Left lung (tissue), 10 donors: ENCODE results near the gene FGD2. TPM values are rescaled to one million over a fixed set of nuclear protein-coding genes. Genes with fewer than 3 reads are reported as not detected.

Source experiments
- ATAC-seq: fragments of 200-7000 bp; cut with Tn5 transposase; one replicate; pipeline ENCODE4 v1.9.1; 2020; ENCODE audit warnings: moderate library complexity
- DNase-seq, 4 donors: peaks; one replicate each; pipeline ENCODE4 v3.0.0-alpha.2; 2013 to 2020
- H3K27ac ChIP-seq, 2 donors: fragments of 200-600 bp; sonication (generic) in 1 of 2; one replicate each; pipeline versions ENCODE4 v1.5.0 to v1.8.0; 2020 to 2021
- H3K27me3 ChIP-seq, 2 donors: fragments of 200-600 bp; sonication (generic) in 1 of 2; one replicate each; pipeline versions ENCODE4 v1.5.0 to v1.8.0; 2020 to 2021
- H3K36me3 ChIP-seq, 2 donors: fragments of 200-600 bp; sonication (generic) in 1 of 2; one replicate each; pipeline versions ENCODE4 v1.5.0 to v1.8.0; 2020 to 2021
- H3K4me1 ChIP-seq, 2 donors: fragments of 200-600 bp; one replicate each; pipeline ENCODE4 v1.8.0; 2021
- H3K4me3 ChIP-seq, 2 donors: fragments of 200-600 bp; sonication (generic) in 1 of 2; one replicate each; pipeline versions ENCODE4 v1.5.0 to v1.8.0; 2020 to 2021; ENCODE audit warnings: mild to moderate bottlenecking in 1 of 2
- H3K9me3 ChIP-seq, 2 donors: fragments of 200-600 bp; sonication (generic) in 1 of 2; one replicate each; pipeline versions ENCODE4 v1.5.0 to v1.8.0; 2020 to 2021
- intact Hi-C, 2 donors: fragments of 100-400 bp; cut with DNase I; formaldehyde crosslinking; loops; one replicate each; pipeline versions ENCODE4 v1.11.2 to v1.14.2; 2022
- polyA plus RNA-seq, 6 donors: library from polyadenylated mRNA; unstranded; fragments of 120-200 nt; gene quantifications; one replicate each; pipeline ENCODE4 v1.2.1, GENCODE V29; 2013; ENCODE audit not compliant: insufficient read length in 6 of 6
- total RNA-seq, 2 donors: library from RNA; stranded (reverse); fragmentation: NEBNext Ultra II Directional; extraction: Animal tissue kit (Norgen Biotek cat#: 25700); gene quantifications; one replicate each; pipeline ENCODE4 v1.2.1, GENCODE V29; 2021
- TF ChIP-seq, protein P1 (sequence below), 2 donors: fragments of 200-600 bp; sonication (generic) in 1 of 2; IDR thresholded peaks; one replicate each; pipeline versions ENCODE4 v1.5.0 to v1.8.0; 2021; ENCODE audit warnings: antibody characterized with exemption in 2 of 2
- donor health status: DM: no; HTN: yes; CAD: no.
- donor health status: DM: no; HTN: no; CAD: no.

FGD2 gene
- total and polyA plus RNA-seq, 8 donors, result 3.9 to 60.3 (median 4.7) TPM

DNA sequence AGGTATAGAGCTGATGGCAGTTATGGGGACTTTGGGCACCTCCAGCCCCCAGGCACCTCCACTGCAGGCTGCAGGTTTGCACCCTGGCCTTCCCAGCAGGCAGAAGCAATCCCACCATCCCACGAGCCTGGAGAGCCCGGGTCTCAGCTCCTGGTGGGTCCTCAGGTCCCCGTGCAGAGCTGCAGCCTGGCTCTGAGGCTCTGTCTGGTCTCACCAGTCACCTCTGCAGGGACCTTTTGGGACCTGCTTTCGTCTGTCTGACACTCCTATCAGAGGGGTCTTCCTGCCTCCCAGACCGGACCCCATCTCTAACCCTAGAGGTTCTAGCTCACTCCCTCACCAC lies 41.9 kb downstream of the FGD2 start:
- peaks cover 5 to 55% of the 10 kb centered on the region in 2 donors for H3K4me1 ChIP-seq
- ATAC-seq (no peak), DNase-seq (no peak)
- no peaks in the 10 kb centered on the region for H3K9me3 ChIP-seq
- no peak overlapping the region for H3K4me3 ChIP-seq
- no peaks in the 10 kb centered on the region for H3K36me3 ChIP-seq
- no peaks in the 10 kb centered on the region for H3K27me3 ChIP-seq
- intact Hi-C loops, result no loop called here
- TF ChIP-seq, protein P1, sequence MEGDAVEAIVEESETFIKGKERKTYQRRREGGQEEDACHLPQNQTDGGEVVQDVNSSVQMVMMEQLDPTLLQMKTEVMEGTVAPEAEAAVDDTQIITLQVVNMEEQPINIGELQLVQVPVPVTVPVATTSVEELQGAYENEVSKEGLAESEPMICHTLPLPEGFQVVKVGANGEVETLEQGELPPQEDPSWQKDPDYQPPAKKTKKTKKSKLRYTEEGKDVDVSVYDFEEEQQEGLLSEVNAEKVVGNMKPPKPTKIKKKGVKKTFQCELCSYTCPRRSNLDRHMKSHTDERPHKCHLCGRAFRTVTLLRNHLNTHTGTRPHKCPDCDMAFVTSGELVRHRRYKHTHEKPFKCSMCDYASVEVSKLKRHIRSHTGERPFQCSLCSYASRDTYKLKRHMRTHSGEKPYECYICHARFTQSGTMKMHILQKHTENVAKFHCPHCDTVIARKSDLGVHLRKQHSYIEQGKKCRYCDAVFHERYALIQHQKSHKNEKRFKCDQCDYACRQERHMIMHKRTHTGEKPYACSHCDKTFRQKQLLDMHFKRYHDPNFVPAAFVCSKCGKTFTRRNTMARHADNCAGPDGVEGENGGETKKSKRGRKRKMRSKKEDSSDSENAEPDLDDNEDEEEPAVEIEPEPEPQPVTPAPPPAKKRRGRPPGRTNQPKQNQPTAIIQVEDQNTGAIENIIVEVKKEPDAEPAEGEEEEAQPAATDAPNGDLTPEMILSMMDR (IDR thresholded peaks at IDR 0.05), result no peak
- H3K27ac ChIP-seq, result no peak overlapping the region

DNA sequence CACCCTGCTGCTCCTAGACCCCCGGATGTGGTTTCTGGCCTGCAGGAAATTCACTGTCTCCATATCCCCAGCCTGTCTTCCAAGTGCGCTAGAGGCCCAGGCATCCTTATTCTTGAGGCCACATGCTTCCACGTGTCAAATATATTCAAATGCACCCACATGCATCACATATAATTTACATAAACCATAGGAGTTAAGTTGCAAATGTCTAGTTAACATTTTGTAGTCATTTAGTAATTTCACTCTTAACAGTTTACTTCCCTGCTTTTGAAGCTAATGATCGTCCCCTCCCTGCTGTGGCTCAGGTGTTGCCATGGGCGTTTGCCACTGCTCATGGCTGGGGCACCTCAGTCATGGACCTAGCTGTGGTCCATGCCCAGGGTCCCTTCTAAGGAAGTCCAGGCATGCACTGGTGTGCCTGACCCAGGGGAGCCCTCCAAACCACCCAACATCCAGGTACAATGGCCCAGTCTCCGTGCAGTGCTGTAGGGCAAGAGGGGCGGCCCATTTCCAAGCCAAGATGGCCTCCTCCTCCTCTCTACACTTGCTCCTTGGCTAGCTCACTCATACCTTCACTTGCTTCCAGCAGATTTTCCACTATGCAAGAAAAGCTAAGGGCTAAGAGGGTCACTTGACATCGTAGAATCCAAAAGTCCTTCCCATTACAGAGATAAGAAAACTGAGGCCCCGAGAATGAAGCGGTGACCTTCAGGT lies 42.4 kb downstream of the FGD2 start:
- TF ChIP-seq, protein P1 (IDR thresholded peaks at IDR 0.05), result no peak
- Histone ChIP-seq H3K27me3 (no peaks in the 10 kb centered on the region), H3K36me3 (no peaks in the 10 kb centered on the region), H3K4me3 (no peak overlapping the region), H3K27ac (peak overlapping the region in 1 of 2 donors; percentile 96), H3K4me1 (peaks cover 5 to 57% of the 10 kb centered on the region in 2 donors), H3K9me3 (no peaks in the 10 kb centered on the region)
- ATAC-seq (no peak), DNase-seq (no peak)
- intact Hi-C loops, result no loop called here

DNA sequence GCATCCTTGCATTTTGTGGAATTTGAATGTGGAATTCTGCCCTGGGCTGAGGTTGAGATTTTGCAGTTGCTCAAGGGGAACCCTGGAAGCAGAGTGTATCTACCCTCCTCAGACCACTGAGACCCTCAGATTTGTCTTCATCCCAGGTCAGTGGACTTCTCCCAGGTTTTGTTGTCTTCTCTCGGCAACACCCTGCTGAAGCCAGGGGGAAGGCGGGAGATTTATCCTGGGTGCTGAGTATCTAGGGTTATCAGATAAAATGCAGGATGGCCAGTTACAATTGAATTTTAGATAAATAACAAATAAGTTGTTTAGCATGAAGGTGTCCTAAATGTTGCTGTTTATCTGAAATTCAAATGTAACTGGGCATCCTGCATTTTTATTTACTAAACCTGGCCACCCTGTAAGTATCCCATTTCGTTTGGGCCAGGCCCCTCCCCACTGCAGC lies 43.0 kb downstream of the FGD2 start:
- peak overlapping the region in 1 of 2 donors; percentile 96 for H3K27ac ChIP-seq
- TF ChIP-seq, protein P1 (IDR thresholded peaks at IDR 0.05), result no peak
- no peaks in the 10 kb centered on the region for H3K27me3 ChIP-seq

DNA sequence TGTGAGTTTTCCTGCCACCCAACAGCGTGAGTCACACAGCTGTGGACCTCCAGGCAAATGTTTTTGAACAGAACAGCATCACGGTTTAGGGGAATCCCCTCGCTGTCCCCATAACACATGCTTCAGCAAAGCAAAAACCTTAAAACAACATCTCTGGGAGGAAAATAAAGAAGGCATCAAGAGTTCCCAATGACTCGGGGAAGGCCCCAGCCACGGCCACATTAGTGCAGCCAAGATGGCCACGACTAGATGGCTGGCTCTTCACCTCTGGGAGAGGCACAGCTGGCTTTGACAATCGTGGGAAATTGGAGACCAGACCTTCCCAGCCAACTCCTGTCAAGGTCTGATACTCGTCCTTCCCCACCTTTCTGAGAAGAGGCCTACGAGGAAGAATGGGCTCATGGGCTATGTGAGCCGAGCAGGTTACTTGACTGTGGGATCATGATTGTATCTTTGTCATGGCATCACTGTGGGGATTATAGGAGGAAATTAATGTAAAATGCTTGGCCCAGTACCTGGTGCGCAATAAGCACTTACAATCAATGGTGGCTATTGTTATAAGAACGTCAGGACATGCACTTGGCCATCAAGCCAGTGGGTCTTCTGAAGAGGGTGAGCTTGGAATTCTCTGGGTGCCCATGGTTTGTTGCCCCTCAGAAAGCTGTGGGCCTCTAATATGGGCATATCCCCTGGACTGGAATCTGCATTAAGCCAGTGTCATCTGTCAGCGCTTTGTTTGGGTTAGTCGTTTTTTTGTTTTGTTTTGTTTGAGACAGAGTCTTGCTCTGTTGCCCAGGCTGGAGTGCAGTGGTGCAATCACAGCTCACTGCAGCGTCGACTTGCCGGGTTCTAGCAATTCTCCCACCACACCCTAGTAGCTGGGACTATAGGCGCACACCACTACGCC lies 43.6 kb downstream of the FGD2 start:
- intact Hi-C loops, result no loop called here
- H3K4me3 ChIP-seq, result peak overlapping the region in 1 of 2 donors; percentile 24
- H3K36me3 ChIP-seq, result no peaks in the 10 kb centered on the region
- H3K9me3 ChIP-seq, result no peaks in the 10 kb centered on the region
- H3K4me1 ChIP-seq, result peaks cover 5 to 57% of the 10 kb centered on the region in 2 donors
- ATAC-seq, result peak; percentile 41
- TF ChIP-seq, protein P1 (IDR thresholded peaks at IDR 0.05), result no peak
- H3K27me3 ChIP-seq, result no peaks in the 10 kb centered on the region
- peak overlapping the region in 1 of 2 donors; percentile 96 for H3K27ac ChIP-seq
- peak in 1 of 4 donors; percentile 57 for DNase-seq

More for the DNA sequence above, 43.0 kb downstream of the FGD2 start:
- no peaks in the 10 kb centered on the region for H3K9me3 ChIP-seq
- H3K4me3 ChIP-seq, result no peak overlapping the region
- H3K4me1 ChIP-seq, result peaks cover 5 to 57% of the 10 kb centered on the region in 2 donors
- intact Hi-C loops, result no loop called here
- DNase-seq, result no peak
- no peak for ATAC-seq
- no peaks in the 10 kb centered on the region for H3K36me3 ChIP-seq

DNA sequence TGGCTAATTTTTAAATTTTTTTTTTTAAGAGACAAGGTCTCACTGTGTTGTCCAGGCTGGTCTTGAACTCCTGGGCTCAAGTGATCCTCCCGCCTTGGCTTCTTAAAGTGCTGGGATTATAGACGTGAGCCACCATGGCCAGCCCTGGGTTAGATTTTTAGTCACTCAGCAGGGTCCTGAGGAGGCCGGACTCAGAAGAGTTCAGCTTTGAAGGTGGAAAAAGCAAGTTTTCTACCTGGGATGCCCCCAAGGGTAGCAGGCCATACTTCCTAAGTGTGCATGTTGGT lies 44.2 kb downstream of the FGD2 start:
- DNase-seq, result no peak

More for the DNA sequence above, 44.2 kb downstream of the FGD2 start:
- Histone ChIP-seq H3K4me1 (peaks cover 5 to 57% of the 10 kb centered on the region in 2 donors), H3K36me3 (no peaks in the 10 kb centered on the region), H3K9me3 (no peaks in the 10 kb centered on the region), H3K27me3 (no peaks in the 10 kb centered on the region), H3K27ac (peak overlapping the region; percentile 47 to 96), H3K4me3 (peak overlapping the region in 1 of 2 donors; percentile 24)
- ATAC-seq, result no peak
- TF ChIP-seq, protein P1 (IDR thresholded peaks at IDR 0.05), result no peak
- intact Hi-C loops, result loop anchor here (5.0 to 10.0 kb wide), 2 partner anchors 123 to 125 kb away; partner anchors contain the start of gene PIM1 (in 2 of the 2)
